ENCODE data around the gene CD63. TPM values are rescaled to one million over a fixed set of nuclear protein-coding genes. Genes with fewer than 3 reads are reported as not detected.

CD63 gene
- total RNA-seq, 2 experiments from 2014 or later: 190 to 193 TPM

- CTCF ChIA-PET: interaction anchor here (1.2 to 4.7 kb wide), 5 partner anchors 9 to 72 kb away, joined by 4 to 38 read pairs (median 5); partner anchors contain the start of gene BLOC1S1
- POLR2A ChIA-PET: interaction anchor here (1.0 to 2.0 kb wide), 5 partner anchors 9 to 101 kb away, joined by 3 to 10 read pairs (median 5); partner anchors contain the start of genes DNAJC14, ORMDL2, RDH5 and SARNP
Measured at GRCh38 chr12:55728186-55728938, 447 bp downstream of the CD63 start.

GRCh38 chr12:55727643-55728185, 1.1 kb downstream of the CD63 start:
- POLR2A ChIA-PET: no interaction called here

DNA sequence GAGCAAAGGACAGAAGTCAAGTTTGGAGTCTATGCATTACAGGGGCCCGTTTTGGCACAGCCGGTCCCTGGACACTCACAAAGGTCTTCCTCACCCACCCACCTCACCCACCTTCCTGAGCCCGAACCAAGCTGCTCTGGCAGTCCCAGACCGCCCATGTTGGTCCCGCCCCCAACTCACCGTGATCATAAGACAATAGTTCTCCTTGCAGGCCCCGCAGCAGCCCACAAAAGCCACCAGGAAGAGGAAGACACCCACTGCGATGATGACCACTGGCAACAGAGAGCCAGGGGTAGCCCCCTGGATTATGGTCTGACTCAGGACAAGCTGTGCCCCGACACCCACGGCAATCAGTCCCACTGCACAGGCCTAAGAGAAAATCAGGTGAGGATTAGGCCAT, 1.8 kb downstream of the CD63 start:
- POLR2A ChIA-PET: interaction anchor here (0.6 kb wide), 1 partner anchor 9 kb away, joined by 3 read pairs; no protein-coding TSS in a partner anchor
- CTCF ChIA-PET: interaction anchor here (4.7 kb wide), 1 partner anchor 11 kb away, joined by 38 read pairs; no protein-coding TSS in a partner anchor

More at GRCh38 chr12:55727643-55728185, 1.1 kb downstream of the CD63 start:
- CTCF ChIA-PET: interaction anchor here (4.7 kb wide), 1 partner anchor 10 kb away, joined by 38 read pairs; no protein-coding TSS in a partner anchor

GRCh38 chr12:55725556-55725955, 3.3 kb downstream of the CD63 start:
- ChIA-PET POLR2A (no interaction called here), CTCF (interaction anchor here (1.3 to 3.4 kb wide), 3 partner anchors 9 to 13 kb away, joined by 5 to 14 read pairs (median 6); partner anchors contain the start of gene BLOC1S1)

DNA sequence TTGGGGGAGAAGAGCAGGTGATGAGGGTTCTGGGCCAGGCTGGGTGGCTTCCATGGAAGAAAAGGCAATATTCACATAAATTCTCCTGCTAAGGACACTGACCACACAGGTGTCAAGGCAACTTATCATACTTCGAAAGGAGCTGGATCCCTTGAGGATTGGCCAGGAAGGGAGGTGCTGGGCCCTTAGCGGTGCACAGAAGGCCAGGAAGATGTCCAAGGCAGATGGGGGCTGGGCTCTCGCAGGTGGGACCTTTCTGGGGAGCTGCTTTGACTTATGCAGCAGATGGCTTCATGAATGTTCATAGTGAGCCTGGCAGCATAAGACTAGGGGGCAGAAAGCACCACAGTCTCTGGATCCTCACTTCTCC, 3.9 kb downstream of the CD63 start:
- ChIA-PET POLR2A (interaction anchor here (0.6 kb wide), 1 partner anchor 8 kb away, joined by 3 read pairs; no protein-coding TSS in a partner anchor), CTCF (interaction anchor here (1.3 to 3.4 kb wide), 3 partner anchors 8 to 14 kb away, joined by 5 to 14 read pairs (median 6); partner anchors contain the start of gene BLOC1S1)

- CTCF ChIA-PET: interaction anchor here (1.3 to 3.4 kb wide), 3 partner anchors 8 to 14 kb away, joined by 5 to 14 read pairs (median 6); partner anchors contain the start of gene BLOC1S1
- POLR2A ChIA-PET: interaction anchor here (0.6 kb wide), 1 partner anchor 9 kb away, joined by 3 read pairs; no protein-coding TSS in a partner anchor
Measured at GRCh38 chr12:55724226-55724939, 4.4 kb downstream of the CD63 start.

DNA sequence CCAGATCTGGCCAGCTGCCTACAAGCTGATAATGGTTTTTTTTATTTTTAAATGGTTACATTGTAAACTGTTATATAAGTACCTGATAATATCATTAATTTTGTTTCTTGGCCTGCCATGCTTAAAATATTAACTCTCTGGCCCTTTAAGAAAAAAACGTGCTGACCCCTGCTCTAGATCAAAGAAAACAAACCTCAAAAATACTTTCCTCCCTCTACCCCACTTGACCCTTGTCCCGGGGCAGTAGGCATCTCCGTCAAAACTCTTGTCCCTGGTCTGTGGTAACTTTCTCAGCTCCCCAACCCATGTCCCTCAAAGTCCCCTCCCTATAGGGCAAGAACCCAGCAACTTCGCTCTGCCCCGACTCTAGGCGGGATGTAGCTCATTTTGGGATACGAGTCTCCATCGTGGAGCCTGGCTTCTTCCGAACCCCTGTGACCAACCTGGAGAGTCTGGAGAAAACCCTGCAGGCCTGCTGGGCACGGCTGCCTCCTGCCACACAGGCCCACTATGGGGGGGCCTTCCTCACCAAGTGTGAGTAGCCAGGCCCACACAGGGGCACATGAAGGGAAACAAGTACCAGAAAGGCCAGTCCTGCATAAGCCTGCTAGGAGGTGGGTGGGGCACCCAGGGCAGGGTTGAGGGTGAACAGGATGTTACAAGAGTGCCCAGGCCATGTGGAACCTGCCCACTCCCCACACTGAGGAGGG, 5.1 kb downstream of the CD63 start:
- POLR2A ChIA-PET: no interaction called here

DNA sequence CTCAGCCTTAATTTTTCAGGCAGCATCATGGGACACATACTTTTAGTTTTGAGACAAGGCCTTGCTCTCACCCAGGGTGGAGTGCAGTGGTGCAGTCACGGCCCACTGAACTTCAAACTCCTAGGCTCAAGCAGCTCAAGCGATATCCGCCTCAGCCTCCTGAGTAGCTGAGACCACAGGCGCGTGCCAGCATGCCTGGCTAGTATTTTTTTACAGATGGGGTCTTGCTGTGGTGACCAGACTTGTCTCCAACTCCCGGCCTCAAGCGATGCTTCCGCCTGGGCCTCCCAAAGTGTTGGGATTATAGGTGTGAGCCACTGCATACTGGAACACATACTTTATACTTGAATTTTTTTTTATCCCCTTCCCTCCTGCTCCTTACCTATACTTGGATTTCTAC, 5.9 kb downstream of the CD63 start:
- ChIA-PET CTCF (interaction anchor here (0.7 to 3.4 kb wide), 2 partner anchors 14 to 16 kb away, joined by 3 to 14 read pairs; no protein-coding TSS in a partner anchor), POLR2A (no interaction called here)

More for the DNA sequence above, 5.1 kb downstream of the CD63 start:
- CTCF ChIA-PET: interaction anchor here (0.7 to 3.4 kb wide), 2 partner anchors 13 to 15 kb away, joined by 3 to 14 read pairs; no protein-coding TSS in a partner anchor

- POLR2A ChIA-PET: no interaction called here
- CTCF ChIA-PET: interaction anchor here (1.1 kb wide), 1 partner anchor 21 kb away, joined by 3 read pairs; no protein-coding TSS in a partner anchor
Measured at GRCh38 chr12:55721601-55722213, 7.1 kb downstream of the CD63 start.

- ChIA-PET POLR2A (no interaction called here), CTCF (interaction anchor here (1.1 to 1.7 kb wide), 2 partner anchors 9 to 17 kb away, joined by 5 read pairs; no protein-coding TSS in a partner anchor)
Measured at GRCh38 chr12:55720894-55721444, 7.8 kb downstream of the CD63 start.

- POLR2A ChIA-PET: interaction anchor here (1.4 kb wide), 1 partner anchor 9 kb away, joined by 5 read pairs; the partner anchor contains the start of gene CD63
- CTCF ChIA-PET: interaction anchor here (0.6 to 1.7 kb wide), 3 partner anchors 9 to 1711 kb away, joined by 3 to 5 read pairs (median 5); partner anchors contain the start of gene HOXC8
Measured at GRCh38 chr12:55720071-55720564, 8.7 kb downstream of the CD63 start, which contains the start of gene RDH5. Gene RDH5, plus strand, starts transcription at chr12:55720393. Its CDS starts 792 bp downstream, at chr12:55721185.

GRCh38 chr12:55719371-55719770, 9.4 kb downstream of the CD63 start:
- ChIA-PET POLR2A (interaction anchor here (1.4 kb wide), 1 partner anchor 10 kb away, joined by 5 read pairs; the partner anchor contains the start of gene CD63), CTCF (interaction anchor here (0.6 to 1.7 kb wide), 2 partner anchors 19 to 1710 kb away, joined by 3 to 5 read pairs; partner anchors contain the start of gene HOXC8)

GRCh38 chr12:55718624-55719275, 10.1 kb downstream of the CD63 start:
- ChIA-PET POLR2A (interaction anchor here (1.3 to 1.4 kb wide), 2 partner anchors 10 to 11 kb away, joined by 4 to 5 read pairs; partner anchors contain the start of gene CD63), CTCF (interaction anchor here (0.8 to 1.7 kb wide), 2 partner anchors 10 to 20 kb away, joined by 4 to 5 read pairs; partner anchors contain the start of gene CD63)

DNA sequence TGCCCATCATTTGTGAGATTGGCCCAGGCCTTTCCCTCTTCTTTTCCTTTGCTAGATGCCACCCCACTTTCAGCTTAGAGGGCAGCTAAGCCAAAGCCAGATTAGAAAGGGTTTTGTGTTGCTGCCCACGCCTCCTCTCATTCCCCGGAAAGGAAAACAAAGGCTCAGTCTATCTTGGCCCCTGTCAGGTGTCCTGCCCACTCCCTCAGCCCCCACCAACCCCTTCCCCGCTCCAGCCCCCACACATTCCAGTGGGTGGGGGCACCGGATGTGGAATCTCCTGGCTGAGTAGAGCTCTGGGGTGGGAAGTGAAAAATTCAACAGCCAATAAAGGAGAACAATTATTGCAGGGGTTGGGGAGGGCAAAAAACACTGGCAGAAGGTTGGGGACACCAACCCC, 10.8 kb downstream of the CD63 start:
- ChIA-PET CTCF (interaction anchor here (0.8 kb wide), 1 partner anchor 11 kb away, joined by 4 read pairs; the partner anchor contains the start of gene CD63), POLR2A (interaction anchor here (0.6 to 1.3 kb wide), 2 partner anchors 9 to 11 kb away, joined by 3 to 4 read pairs; partner anchors contain the start of gene CD63)

- ChIA-PET CTCF (interaction anchor here (1.8 to 2.6 kb wide), 4 partner anchors 8 to 21 kb away, joined by 6 to 16 read pairs (median 10); partner anchors contain the start of gene CD63), POLR2A (interaction anchor here (0.6 to 1.3 kb wide), 5 partner anchors 10 to 78 kb away, joined by 3 to 7 read pairs (median 4); partner anchors contain the start of gene CD63)
Measured at GRCh38 chr12:55717011-55718007, 11.5 kb downstream of the CD63 start.

All from activated CD8-positive, alpha-beta memory T cell treated with anti-CD3 and anti-CD28 coated beads for 36 hours (primary cell).